ENCODE results near the gene DNAH10. TPM values are rescaled to one million over a fixed set of nuclear protein-coding genes. Genes with fewer than 3 reads are reported as not detected.
A peak's percentile ranks its signal among the peaks of the same experiment; 100 is the strongest.

The DNAH10 gene
- total and polyA plus RNA-seq, 2 of the 4 experiments (the other 2 are of a cell fraction), result 0.18 to 0.22 TPM

- dilution Hi-C loops (cut with HindIII; ENCODE audit: low sequenced_read_pairs, unreplicated experiment), result no loop called here
- TF ChIP-seq SMC3 (IDR thresholded peaks at IDR 0.05; ENCODE audit: low read depth, low read length) (no peak), FOS (IDR thresholded peaks at IDR 0.05; ENCODE audit: low read depth, low read length) (no peak), MAZ (IDR thresholded peaks at IDR 0.05; ENCODE audit: borderline replicate concordance, low read depth, low read length) (no peak)
- Histone ChIP-seq H3K9ac (ENCODE audit: low read depth, low read length) (no peak overlapping the region), H3K9me1 (ENCODE audit: insufficient read depth, low read length) (no peaks in the 10 kb centered on the region; the same call in 1 of the 2 replicates), H4K20me1 (ENCODE audit: insufficient read depth, low read length) (no peaks in the 10 kb centered on the region), H3K36me3 (ENCODE audit: control insufficient read depth, insufficient read depth, low read length) (no peaks in the 10 kb centered on the region), H4K8ac (ENCODE audit: low read depth in 2 of 2, low read length in 2 of 2) (no peak overlapping the region), H2BK5ac (ENCODE audit: low read depth, low read length, poor library complexity, severe bottlenecking) (no peak overlapping the region), H3K4me2 (ENCODE audit: low read depth, low read length) (no peak overlapping the region), H3K4me3 (ENCODE audit: insufficient read depth, low read depth, low read length) (no peak overlapping the region), H3K23ac (ENCODE audit: low read depth, low read length) (no peak overlapping the region), H2AFZ (replicated peaks; ENCODE audit: low read length, poor library complexity) (peak overlapping the region; percentile 8), H3K4ac (ENCODE audit: low read depth, low read length) (no peak overlapping the region), H3K18ac (ENCODE audit: low read depth, low read length) (no peak overlapping the region), H4K91ac (ENCODE audit: insufficient read depth, low read depth, low read length) (no peak overlapping the region), H2BK20ac (ENCODE audit: low read depth, low read length) (no peak overlapping the region), H2BK120ac (ENCODE audit: low read depth, low read length) (no peak overlapping the region), H3K4me1 (ENCODE audit: control insufficient read depth, insufficient read depth, low read length) (peaks cover 7% of the 10 kb centered on the region), H3K27me3 (ENCODE audit: control insufficient read depth, insufficient read depth, low read length) (no peaks in the 10 kb centered on the region; the same call in 1 of the 2 replicates), H2BK15ac (ENCODE audit: low read depth, low read length) (no peak overlapping the region), H4K5ac (ENCODE audit: low read depth, low read length) (no peak overlapping the region), H2AK5ac (ENCODE audit: low read depth, low read length) (no peak overlapping the region; the same call in 1 of the 2 replicates), H3K14ac (replicated peaks; ENCODE audit: low read depth, low read length) (no peak overlapping the region), H3K79me1 (ENCODE audit: low read depth in 1 of 2, low read length in 2 of 2) (no peaks in the 10 kb centered on the region), H3K9me3 (ENCODE audit: control insufficient read depth, insufficient read depth, low read length) (no peaks in the 10 kb centered on the region), H3K56ac (ENCODE audit: extremely low read depth, insufficient read depth, low read length) (no peak overlapping the region), H2AK9ac (replicated peaks; ENCODE audit: low read depth, low read length, poor library complexity) (no peak overlapping the region), H3K27ac (ENCODE audit: insufficient read depth, low read length) (no peak overlapping the region)
- intact Hi-C loops (cut with micrococcal nuclease), result loop anchor here (5.0 kb wide), 1 partner anchor 75 kb away; no protein-coding TSS in a partner anchor
- BruUV-seq (replicated peaks), result no TSS peak
- ChIA-PET POLR2A (ENCODE audit: unreplicated experiment) (no interaction called here), CTCF (no interaction called here)
- DNase-seq (no peak), ATAC-seq (ENCODE audit: low read depth) (no peak)
- in situ Hi-C loops (cut with MboI; ENCODE audit: low sequenced_read_pairs), result no loop called here
- WGBS, 2 experiments (ENCODE audit: extremely low coverage in 2 of 2, insufficient read length in 1 of 2), result 93% methylated on average over 2 of the region's 7 CpGs; no CpG with 5 or more reads in 1 of the 2 experiments
Observed at GRCh38 chr12:123906711-123907420, 144.8 kb downstream of the DNAH10 start.
